HG03378 (cell line): ENCODE results near the gene ABHD16A.

Source experiments
- ATAC-seq: cut with Tn5 transposase; IDR thresholded peaks from one replicate; pipeline ENCODE4 v1.9.1; 2021; ENCODE audit warnings: mild to moderate bottlenecking, moderate library complexity; ENCODE audit not compliant: unreplicated experiment

The ABHD16A gene

GRCh38 chr6:31642798-31643570 lies 60.1 kb downstream of the ABHD16A start:
- no peak for ATAC-seq

GRCh38 chr6:31641370-31641769 lies 61.8 kb downstream of the ABHD16A start:
- ATAC-seq: no peak

- ATAC-seq: no peak
These were observed 62.5 kb downstream of the ABHD16A start for GRCh38 chr6:31640612-31641011.

GRCh38 chr6:31639449-31639861 lies 63.7 kb downstream of the ABHD16A start:
- ATAC-seq: no peak

- no peak for ATAC-seq
These were observed 64.1 kb downstream of the ABHD16A start for GRCh38 chr6:31639043-31639442.
